Spleen (tissue), 7 donors: ENCODE data around the gene TTI1.

Experiments used
- CTCF ChIP-seq, 11 experiments: fragments of 200-600 bp in 7 of 11; fragments of 450-650 bp in 4 of 11; sonication (generic) in 4 of 11; IDR thresholded peaks in 8 of 11; conservative IDR thresholded peaks in 3 of 11; 1 replicate in 7 of 11; 2 replicates in 4 of 11; pipeline versions ENCODE4 v1.4.0 to v1.8.0; 2016 to 2021; ENCODE audit warnings: antibody characterized with exemption in 11 of 11, inconsistent platforms in 4 of 11, mild to moderate bottlenecking in 1 of 11
- POLR2AphosphoS5 ChIP-seq, 3 donors: sonication (generic); formaldehyde crosslinking; IDR thresholded peaks; one replicate each; pipeline ENCODE4 v1.5.1; 2017; ENCODE audit warnings: antibody characterized with exemption in 3 of 3
- donor health status: DM: no; HTN: no; CAD: no; lungs with moderate emphysema.
- donor health status: DM: no; HTN: no; CAD: no.
- donor health status: DM: no; HTN: no; CAD: no.

- TF ChIP-seq POLR2AphosphoS5 (IDR thresholded peaks at IDR 0.05), result no peak
- no peak for TF ChIP-seq CTCF (IDR thresholded peaks at IDR 0.05 in 8 of 11, conservative IDR thresholded peaks at IDR 0.05 in 3 of 11)
Observed at GRCh38 chr20:38008233-38008944, 24.9 kb downstream of the TTI1 start.
